Breast epithelium (tissue), 4 donors: ENCODE results near the gene PLOD2. TPM values are rescaled to one million over a fixed set of nuclear protein-coding genes. Genes with fewer than 3 reads are reported as not detected.

Experiments used
- DNase-seq, 2 donors: peaks; one replicate each; pipeline ENCODE4 v3.0.0-alpha.2; 2019; ENCODE audit warnings: low spot score in 2 of 2
- H3K27ac ChIP-seq, 2 donors: fragments of 200-600 bp; sonication (generic) in 1 of 2; one replicate each; pipeline ENCODE4 v1.5.1; 2016 to 2019; ENCODE audit warnings: mild to moderate bottlenecking in 1 of 2
- H3K27me3 ChIP-seq, 2 donors: fragments of 200-600 bp; sonication (generic) in 1 of 2; one replicate each; pipeline versions ENCODE4 v1.5.1 to v1.6.0; 2017 to 2019; ENCODE audit warnings: control low read depth in 1 of 2, mild to moderate bottlenecking in 1 of 2
- H3K36me3 ChIP-seq: fragments of 200-600 bp; one replicate; pipeline ENCODE4 v1.5.1; 2019
- H3K4me1 ChIP-seq, 2 donors: fragments of 200-600 bp; sonication (generic); one replicate each; pipeline ENCODE4 v1.5.1; 2016 to 2019; ENCODE audit warnings: control low read depth in 1 of 2
- H3K4me3 ChIP-seq, 3 donors: fragments of 200-600 bp; sonication (generic); 1 replicate in 2 of 3; 2 replicates in 1 of 3; pipeline ENCODE4 v1.5.1; 2016 to 2019; ENCODE audit warnings: mild to moderate bottlenecking in 3 of 3, moderate library complexity in 2 of 3
- H3K9me3 ChIP-seq, 2 donors: fragments of 200-600 bp; sonication (generic) in 1 of 2; one replicate each; pipeline ENCODE4 v1.5.1; 2016 to 2019; ENCODE audit warnings: control low read depth in 1 of 2
- CTCF ChIP-seq, 3 donors: fragments of 450-650 bp; IDR thresholded peaks; one replicate each; pipeline ENCODE4 v1.5.1; 2016 to 2017; ENCODE audit warnings: antibody characterized with exemption in 3 of 3, mild to moderate bottlenecking in 3 of 3, moderate library complexity in 3 of 3
- POLR2A ChIP-seq: fragments of 450-650 bp; IDR thresholded peaks from one replicate; pipeline ENCODE4 v1.6.1; 2016; ENCODE audit warnings: antibody characterized with exemption, mild to moderate bottlenecking, moderate library complexity
- POLR2AphosphoS5 ChIP-seq, 3 donors: sonication (generic); formaldehyde crosslinking; IDR thresholded peaks; one replicate each; pipeline ENCODE4 v1.6.1; 2017; ENCODE audit warnings: antibody characterized with exemption in 3 of 3
- intact Hi-C: fragments of 100-400 bp; cut with DNase I; formaldehyde crosslinking; loops from one replicate; pipeline ENCODE4 v1.15.1; 2023; ENCODE audit warnings: low total_unique reads
- total RNA-seq, 3 donors: library from RNA; depleted of rRNA; stranded (reverse); fragments of >200 nt; gene quantifications; one replicate each; pipeline ENCODE4 v1.1.0, GENCODE V29; 2016

PLOD2 gene
- total RNA-seq, 3 donors from 2014 or later: 33.2 to 71.5 (median 35.7) TPM

GRCh38 chr3:146154995-146155394 is 6.0 kb downstream of the PLOD2 start:
- H3K36me3 ChIP-seq: no peaks in the 10 kb centered on the region
- H3K4me1 ChIP-seq: peaks cover 0 to 12% of the 10 kb centered on the region in 2 donors
- no peak overlapping the region for H3K27ac ChIP-seq

GRCh38 chr3:146154316-146154715 is 6.7 kb downstream of the PLOD2 start:
- DNase-seq: no peak
- H3K36me3 ChIP-seq: no peaks in the 10 kb centered on the region
- H3K27me3 ChIP-seq: no peaks in the 10 kb centered on the region
- peaks cover 0 to 12% of the 10 kb centered on the region in 2 donors for H3K4me1 ChIP-seq
- no peak overlapping the region for H3K27ac ChIP-seq
- H3K4me3 ChIP-seq: no peak overlapping the region
- no peaks in the 10 kb centered on the region for H3K9me3 ChIP-seq
- intact Hi-C loops: no loop called here
- no peak for TF ChIP-seq POLR2AphosphoS5 (IDR thresholded peaks at IDR 0.05)
- TF ChIP-seq CTCF (IDR thresholded peaks at IDR 0.05): no peak
- TF ChIP-seq POLR2A: no peak

More at GRCh38 chr3:146154995-146155394, 6.0 kb downstream of the PLOD2 start:
- intact Hi-C loops: no loop called here
- no peak for TF ChIP-seq CTCF (IDR thresholded peaks at IDR 0.05)
- Histone ChIP-seq H3K4me3 (no peak overlapping the region), H3K9me3 (no peaks in the 10 kb centered on the region), H3K27me3 (no peaks in the 10 kb centered on the region)
- no peak for DNase-seq

GRCh38 chr3:146153429-146153828 is 7.6 kb downstream of the PLOD2 start:
- no peaks in the 10 kb centered on the region for H3K36me3 ChIP-seq
- H3K9me3 ChIP-seq: no peaks in the 10 kb centered on the region
- TF ChIP-seq POLR2AphosphoS5 (IDR thresholded peaks at IDR 0.05): no peak
- no peak for TF ChIP-seq POLR2A
- TF ChIP-seq CTCF (IDR thresholded peaks at IDR 0.05): no peak
- H3K27ac ChIP-seq: peak overlapping the region in 1 of 2 donors; percentile 46
- no peak overlapping the region for H3K4me3 ChIP-seq
- intact Hi-C loops: no loop called here
- no peaks in the 10 kb centered on the region for H3K27me3 ChIP-seq
- DNase-seq: no peak
- H3K4me1 ChIP-seq: peaks cover 0 to 12% of the 10 kb centered on the region in 2 donors

GRCh38 chr3:146152834-146153233 is 8.2 kb downstream of the PLOD2 start:
- H3K27ac ChIP-seq: peak overlapping the region; percentile 41 to 46
- H3K36me3 ChIP-seq: no peaks in the 10 kb centered on the region
- no peaks in the 10 kb centered on the region for H3K27me3 ChIP-seq
- peak in 1 of 2 donors; percentile 52 for DNase-seq
- H3K9me3 ChIP-seq: no peaks in the 10 kb centered on the region
- H3K4me3 ChIP-seq: no peak overlapping the region
- peaks cover 0 to 12% of the 10 kb centered on the region in 2 donors for H3K4me1 ChIP-seq
- intact Hi-C loops: no loop called here
- no peak for TF ChIP-seq POLR2A
- TF ChIP-seq POLR2AphosphoS5 (IDR thresholded peaks at IDR 0.05): no peak
- TF ChIP-seq CTCF (IDR thresholded peaks at IDR 0.05): no peak

- Histone ChIP-seq H3K4me1 (no peaks in the 10 kb centered on the region), H3K27ac (no peak overlapping the region), H3K4me3 (no peak overlapping the region), H3K9me3 (no peaks in the 10 kb centered on the region), H3K27me3 (no peaks in the 10 kb centered on the region), H3K36me3 (no peaks in the 10 kb centered on the region)
- intact Hi-C loops: no loop called here
- no peak for TF ChIP-seq POLR2AphosphoS5 (IDR thresholded peaks at IDR 0.05)
- TF ChIP-seq POLR2A: no peak
- no peak for TF ChIP-seq CTCF (IDR thresholded peaks at IDR 0.05)
- no peak for DNase-seq
These were observed 12.5 kb downstream of the PLOD2 start for GRCh38 chr3:146148468-146148931.
